ENCODE measurements around the gene GLYR1.
A peak's percentile ranks its signal among the peaks of the same experiment; 100 is the strongest.

Gene GLYR1

GRCh38 chr16:4833584-4833983 is 13.5 kb downstream of the GLYR1 start:
- Histone ChIP-seq H3K9me3 (no peaks in the 10 kb centered on the region), H3K36me3 (peaks cover 93% of the 10 kb centered on the region), H3K27ac (peak overlapping the region; percentile 35), H3K4me1 (ENCODE audit: control insufficient read depth in 1 of 2, insufficient read depth in 1 of 2, low read depth in 1 of 2, low read length in 1 of 2) (no peaks in the 10 kb centered on the region), H3K27me3 (no peaks in the 10 kb centered on the region), H3K4me3 (ENCODE audit: low read depth in 1 of 2, low read length in 1 of 2) (no peak overlapping the region)
- no peak for TF ChIP-seq CTCF (IDR thresholded peaks at IDR 0.05)

GRCh38 chr16:4832698-4833343 is 14.3 kb downstream of the GLYR1 start:
- Histone ChIP-seq H3K4me3 (ENCODE audit: low read depth in 1 of 2, low read length in 1 of 2) (no peak overlapping the region), H3K27me3 (no peaks in the 10 kb centered on the region), H3K36me3 (peaks cover 94% of the 10 kb centered on the region), H3K4me1 (ENCODE audit: control insufficient read depth in 1 of 2, insufficient read depth in 1 of 2, low read depth in 1 of 2, low read length in 1 of 2) (no peaks in the 10 kb centered on the region), H3K9me3 (no peaks in the 10 kb centered on the region), H3K27ac (no peak overlapping the region)
- no peak for TF ChIP-seq CTCF (IDR thresholded peaks at IDR 0.05)

GRCh38 chr16:4831616-4832015 is 15.5 kb downstream of the GLYR1 start:
- H3K36me3 ChIP-seq = peaks cover 95% of the 10 kb centered on the region
- no peaks in the 10 kb centered on the region for H3K4me1 ChIP-seq (ENCODE audit: control insufficient read depth in 1 of 2, insufficient read depth in 1 of 2, low read depth in 1 of 2, low read length in 1 of 2)
- no peaks in the 10 kb centered on the region for H3K9me3 ChIP-seq
- no peak overlapping the region for H3K27ac ChIP-seq
- no peak overlapping the region for H3K4me3 ChIP-seq (ENCODE audit: low read depth in 1 of 2, low read length in 1 of 2)
- no peak for TF ChIP-seq CTCF (IDR thresholded peaks at IDR 0.05)
- no peaks in the 10 kb centered on the region for H3K27me3 ChIP-seq

GRCh38 chr16:4830408-4830807 is 16.7 kb downstream of the GLYR1 start:
- Histone ChIP-seq H3K36me3 (peaks cover 95% of the 10 kb centered on the region), H3K27ac (no peak overlapping the region), H3K27me3 (no peaks in the 10 kb centered on the region)

GRCh38 chr16:4828567-4829321 is 18.3 kb downstream of the GLYR1 start:
- no peak overlapping the region for H3K4me3 ChIP-seq (ENCODE audit: low read depth in 1 of 2, low read length in 1 of 2)
- H3K36me3 ChIP-seq = peaks cover 98% of the 10 kb centered on the region
- TF ChIP-seq CTCF (IDR thresholded peaks at IDR 0.05) = no peak

More at GRCh38 chr16:4830408-4830807, 16.7 kb downstream of the GLYR1 start:
- H3K9me3 ChIP-seq = no peaks in the 10 kb centered on the region
- no peak overlapping the region for H3K4me3 ChIP-seq (ENCODE audit: low read depth in 1 of 2, low read length in 1 of 2)
- H3K4me1 ChIP-seq (ENCODE audit: control insufficient read depth in 1 of 2, insufficient read depth in 1 of 2, low read depth in 1 of 2, low read length in 1 of 2) = no peaks in the 10 kb centered on the region
- TF ChIP-seq CTCF (IDR thresholded peaks at IDR 0.05) = no peak

More at GRCh38 chr16:4828567-4829321, 18.3 kb downstream of the GLYR1 start:
- H3K27me3 ChIP-seq = no peaks in the 10 kb centered on the region
- H3K4me1 ChIP-seq (ENCODE audit: control insufficient read depth in 1 of 2, insufficient read depth in 1 of 2, low read depth in 1 of 2, low read length in 1 of 2) = no peaks in the 10 kb centered on the region
- no peak overlapping the region for H3K27ac ChIP-seq
- no peaks in the 10 kb centered on the region for H3K9me3 ChIP-seq
